ENCODE measurements around the gene COMT. TPM values are rescaled to one million over a fixed set of nuclear protein-coding genes. Genes with fewer than 3 reads are reported as not detected.

The COMT gene
- total and polyA plus RNA-seq, 3 donors from 2014 or later = 147 to 427 (median 278) TPM

GRCh38 chr22:19963863-19964642 lies 22.5 kb downstream of the COMT start:
- Histone ChIP-seq H3K27me3 (no peaks in the 10 kb centered on the region), H3K9me3 (no peaks in the 10 kb centered on the region), H3K4me1 (peaks cover 10% of the 10 kb centered on the region), H3K36me3 (ENCODE audit: low read depth, missing control alignments) (no peaks in the 10 kb centered on the region), H3K4me3 (no peak overlapping the region), H3K27ac (no peak overlapping the region)
- intact Hi-C loops (cut with DNase I; ENCODE audit: low total_unique reads) = no loop called here
- TF ChIP-seq POLR2A (IDR thresholded peaks at IDR 0.05) = no peak
- TF ChIP-seq CTCF (IDR thresholded peaks at IDR 0.05) = no peak
- WGBS, 2 donors = 87 to 92% methylated on average over 8 to 12 of the region's 12 CpGs
- DNase-seq = no peak

- intact Hi-C loops (cut with DNase I; ENCODE audit: low total_unique reads) = no loop called here
These were observed 23.3 kb downstream of the COMT start for GRCh38 chr22:19964701-19965386.

GRCh38 chr22:19965771-19966709 lies 24.5 kb downstream of the COMT start:
- Histone ChIP-seq H3K27me3 (no peaks in the 10 kb centered on the region), H3K4me3 (no peak overlapping the region), H3K9me3 (no peaks in the 10 kb centered on the region), H3K27ac (no peak overlapping the region), H3K4me1 (no peaks in the 10 kb centered on the region), H3K36me3 (ENCODE audit: low read depth, missing control alignments) (no peaks in the 10 kb centered on the region)
- TF ChIP-seq CTCF (IDR thresholded peaks at IDR 0.05) = peak in 1 of 3 experiments; percentile 9
- no peak for TF ChIP-seq POLR2A (IDR thresholded peaks at IDR 0.05)
- DNase-seq = no peak
- intact Hi-C loops (cut with DNase I; ENCODE audit: low total_unique reads) = no loop called here
- 85 to 93% methylated on average over 7 to 10 of the region's 10 CpGs for WGBS, 2 donors

More at GRCh38 chr22:19964701-19965386, 23.3 kb downstream of the COMT start:
- Histone ChIP-seq H3K36me3 (ENCODE audit: low read depth, missing control alignments) (no peaks in the 10 kb centered on the region), H3K9me3 (no peaks in the 10 kb centered on the region), H3K4me3 (no peak overlapping the region), H3K27ac (no peak overlapping the region), H3K4me1 (peaks cover 2% of the 10 kb centered on the region), H3K27me3 (no peaks in the 10 kb centered on the region)
- WGBS, 2 donors = 88 to 94% methylated on average over 13 to 15 of the region's 15 CpGs
- no peak for DNase-seq
- TF ChIP-seq POLR2A (IDR thresholded peaks at IDR 0.05) (no peak), CTCF (IDR thresholded peaks at IDR 0.05) (no peak)

GRCh38 chr22:19966908-19967750 lies 25.6 kb downstream of the COMT start:
- H3K27me3 ChIP-seq = no peaks in the 10 kb centered on the region
- TF ChIP-seq POLR2A (IDR thresholded peaks at IDR 0.05) (no peak), CTCF (IDR thresholded peaks at IDR 0.05) (no peak)
- no peaks in the 10 kb centered on the region for H3K4me1 ChIP-seq
- 76 to 77% methylated on average over 20 of the region's 20 CpGs for WGBS, 2 donors
- DNase-seq = no peak
- intact Hi-C loops (cut with DNase I; ENCODE audit: low total_unique reads) = no loop called here
- no peak overlapping the region for H3K27ac ChIP-seq
- H3K9me3 ChIP-seq = no peaks in the 10 kb centered on the region
- H3K36me3 ChIP-seq (ENCODE audit: low read depth, missing control alignments) = no peaks in the 10 kb centered on the region
- H3K4me3 ChIP-seq = no peak overlapping the region
